Measurements from ENCODE around the gene PLEKHG2. TPM values are rescaled to one million over a fixed set of nuclear protein-coding genes. Genes with fewer than 3 reads are reported as not detected.
A peak's percentile ranks its signal among the peaks of the same experiment; 100 is the strongest.

Gene PLEKHG2
- total and polyA plus RNA-seq, 9 of the 15 experiments (the other 6 are each of a cell fraction or from before 2014, with no cell fraction given), result 0.98 to 45.7 (median 9.8) TPM

GRCh38 chr19:39397360-39398296 lies 14.8 kb upstream of the PLEKHG2 start (continued):
- TF ChIP-seq VEZF1 (CRISPR knock-in tag; IDR thresholded peaks at IDR 0.05), result peak; percentile 86
- 0 out of 2 replicates have a peak, but pooled peaks have one; percentile 4 for TF ChIP-seq THRB (CRISPR knock-in tag; conservative IDR thresholded peaks at IDR 0.05)
- TF ChIP-seq POLR2G (IDR thresholded peaks at IDR 0.05; ENCODE audit: low read depth, low read length), result peak; percentile 66
- TF ChIP-seq RNF219 (CRISPR knock-in tag; IDR thresholded peaks at IDR 0.05), result no peak
- peak; percentile 65 for TF ChIP-seq RBFOX2 (IDR thresholded peaks at IDR 0.05; ENCODE audit: low read depth, low read length)
- TF ChIP-seq CREM (IDR thresholded peaks at IDR 0.05; ENCODE audit: low read depth), result peak; percentile 38; the same call in 1 of the 2 replicates
- TF ChIP-seq CBX3 (IDR thresholded peaks at IDR 0.05; ENCODE audit: borderline replicate concordance in 1 of 2, low read length in 2 of 2), result peak in 1 of 2 experiments; percentile 67; a peak in 1 of 3 replicates
- 0 out of 4 replicates have a peak, but pooled peaks of 1 of the 2 experiments have one; percentile 41 for TF ChIP-seq MLX (CRISPR knock-in tag; conservative IDR thresholded peaks at IDR 0.05)
- TF ChIP-seq ZNF143 (CRISPR knock-in tag; IDR thresholded peaks at IDR 0.05), result no peak
- no peak for TF ChIP-seq RUNX1 (IDR thresholded peaks at IDR 0.05; ENCODE audit: low read depth)
- TF ChIP-seq KHSRP (IDR thresholded peaks at IDR 0.05), result no peak
- 0 out of 2 replicates have a peak, but pooled peaks have one; percentile 49 for TF ChIP-seq MYNN (IDR thresholded peaks at IDR 0.05)
- no peak for TF ChIP-seq MYNN (CRISPR knock-in tag; IDR thresholded peaks at IDR 0.05)
- TF ChIP-seq HDAC1 (IDR thresholded peaks at IDR 0.05), result 0 out of 4 replicates have a peak, but pooled peaks of 1 of the 2 experiments have one; percentile 28
- no peak for TF ChIP-seq ZNF77 (CRISPR knock-in tag; IDR thresholded peaks at IDR 0.05)
- peak; percentile 62; the same call in 1 of the 2 replicates for TF ChIP-seq ZNF592 (IDR thresholded peaks at IDR 0.05)
